GM12878 (cell line): ENCODE data around the gene TANC1.

ENCODE experiments used
- CTCF ChIP-seq, 3 experiments: IDR thresholded peaks in 2 of 3; conservative IDR thresholded peaks in 1 of 3; 2 replicates each; pipeline ENCODE4 v1.5.1; 2011; ENCODE audit warnings: low read depth in 3 of 3, low read length in 3 of 3, mild to moderate bottlenecking in 3 of 3, control low read depth in 2 of 3, moderate library complexity in 2 of 3, inconsistent platforms in 1 of 3, mixed read lengths in 1 of 3; ENCODE audit not compliant: control insufficient read depth in 2 of 3, insufficient read depth in 1 of 3; ENCODE audit errors: extremely low read depth in 1 of 3
- RAD21 ChIP-seq: IDR thresholded peaks from 2 replicates; pipeline ENCODE4 v1.6.1; 2011; ENCODE audit warnings: mild to moderate bottlenecking, low read depth, low read length, moderate library complexity; ENCODE audit not compliant: insufficient read depth
- SMAD1 ChIP-seq: fragments of 450-650 bp; IDR thresholded peaks from 2 replicates; pipeline ENCODE4 v1.6.1; 2018; ENCODE audit warnings: mild to moderate bottlenecking, low read depth; ENCODE audit not compliant: partially characterized antibody
- ZBED1 ChIP-seq: IDR thresholded peaks from 2 replicates; pipeline ENCODE4 v1.6.1; 2016; ENCODE audit warnings: borderline replicate concordance
- ZSCAN29 ChIP-seq: fragments of 450-650 bp; IDR thresholded peaks from 2 replicates; pipeline ENCODE4 v1.6.1; 2017; ENCODE audit warnings: mild to moderate bottlenecking, moderate library complexity

DNA sequence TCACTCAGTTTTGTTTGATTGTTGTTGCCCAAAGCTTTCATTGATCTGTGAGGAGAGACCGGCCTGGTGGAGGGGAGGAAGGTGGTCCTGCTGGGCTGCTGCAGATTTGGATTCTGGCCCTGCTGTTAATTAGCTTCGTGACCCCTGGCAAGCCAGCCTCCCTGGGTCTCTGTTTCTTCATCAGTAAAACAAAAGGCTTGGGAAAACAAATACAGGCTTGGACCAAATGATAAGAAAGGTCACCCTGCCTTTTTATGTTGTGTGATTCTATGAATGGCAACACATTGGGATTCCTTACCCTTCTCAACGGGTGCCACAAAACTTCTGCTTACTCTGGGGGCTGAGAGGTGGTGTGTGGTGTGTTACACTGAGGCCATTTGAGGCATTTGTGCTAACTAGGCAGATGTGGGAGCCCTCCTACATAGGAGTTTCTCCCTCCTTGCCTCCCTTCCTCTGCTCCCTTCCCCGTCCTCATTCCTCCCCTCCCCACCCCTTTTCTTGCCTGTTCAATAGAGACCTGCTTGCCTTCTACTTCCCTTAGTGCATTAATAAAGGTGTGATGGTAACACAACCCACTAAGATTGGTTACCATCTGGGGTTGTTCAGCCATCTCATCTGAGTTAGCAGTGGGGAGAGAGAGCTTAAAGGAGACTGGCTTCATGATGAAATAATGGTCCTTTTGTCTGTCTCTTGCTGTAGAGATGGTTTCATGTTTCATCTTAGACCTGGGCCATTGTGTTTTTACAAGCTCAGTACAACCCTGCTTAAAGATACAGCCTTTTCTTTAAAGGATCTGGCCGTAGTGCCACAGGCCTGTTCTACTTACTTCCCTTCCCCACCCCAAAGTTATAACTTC, 96.2 kb downstream of the TANC1 start:
- TF ChIP-seq SMAD1, result no peak
- no peak for TF ChIP-seq ZBED1
- no peak for TF ChIP-seq CTCF (IDR thresholded peaks at IDR 0.05 in 2 of 3, conservative IDR thresholded peaks at IDR 0.05 in 1 of 3; ENCODE audit: control insufficient read depth in 2 of 3, extremely low read depth in 1 of 3, insufficient read depth in 1 of 3, low read depth in 3 of 3, low read length in 3 of 3)
- TF ChIP-seq RAD21, result no peak
- no peak for TF ChIP-seq ZSCAN29
